ENCODE measurements around the gene ADCY2. TPM values are rescaled to one million over a fixed set of nuclear protein-coding genes. Genes with fewer than 3 reads are reported as not detected.

The ADCY2 gene
- total RNA-seq, 5 donors from 2014 or later (not counting 1 experiment from before 2014, with no cell fraction given), result 0.23 to 0.32 TPM; not detected in 3

DNA sequence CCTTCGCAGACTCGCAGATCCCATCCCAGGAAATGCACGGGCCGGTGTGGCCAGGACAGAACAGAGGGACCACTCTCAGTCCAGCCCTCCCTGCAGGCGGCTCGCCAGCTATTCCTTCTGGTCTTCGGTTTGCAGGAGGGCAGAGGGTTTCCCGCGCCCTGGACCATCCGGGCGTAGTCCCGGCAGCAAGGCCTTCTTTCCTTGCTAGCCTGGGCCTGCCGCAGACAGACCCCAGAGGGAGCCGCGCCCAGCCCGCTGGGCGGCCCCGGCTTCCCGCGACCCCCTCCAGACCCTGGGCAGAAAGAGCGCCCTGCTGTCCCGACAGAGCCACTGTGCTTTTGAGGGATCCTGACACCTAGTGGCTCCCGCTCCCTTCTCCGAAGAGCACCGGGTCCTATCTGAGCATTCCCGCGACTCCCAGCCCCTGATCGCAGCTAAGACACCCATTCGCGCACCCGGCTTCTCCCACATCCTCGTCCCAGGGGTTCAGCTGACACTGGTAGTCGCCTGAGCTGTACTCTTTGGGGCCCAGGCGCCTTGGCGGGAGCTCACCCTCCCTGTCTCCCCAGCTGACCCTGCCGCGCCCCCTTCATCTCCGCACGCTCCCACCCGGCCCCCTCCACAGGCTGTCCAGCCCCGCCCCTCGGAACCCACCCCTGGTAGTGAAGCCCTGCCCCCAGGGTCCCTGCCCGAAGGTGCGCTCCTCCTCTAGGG is 453.9 kb downstream of the ADCY2 start:
- peaks cover 3 to 26% of the 10 kb centered on the region in 2 experiments for H3K4me1 ChIP-seq (ENCODE audit: control insufficient read depth in 1 of 2, extremely low read depth in 1 of 2, insufficient read depth in 2 of 2, low read length in 2 of 2)
- ATAC-seq (replicated peaks in 1 of 4), result peak; percentile 13 to 49 (median 42)
- peak overlapping the region; percentile 42 to 69 for H3K4me3 ChIP-seq (ENCODE audit: control insufficient read depth in 1 of 2, extremely low read depth in 1 of 2, low read length in 1 of 2)
- no peaks in the 10 kb centered on the region for H3K9me3 ChIP-seq
- H3K4me3 Mint-ChIP-seq, result peak overlapping the region; percentile 73 to 83 (median 77)
- no peak overlapping the region for H3K27ac ChIP-seq (ENCODE audit: low read length)
- ChIA-PET POLR2A (no interaction called here), CTCF (no interaction called here)
- WGBS (ENCODE audit: insufficient coverage), result 6% methylated on average over 44 of the region's 44 CpGs
- peaks cover 13 to 24% of the 10 kb centered on the region in 2 donors for H3K27me3 Mint-ChIP-seq
- no peaks in the 10 kb centered on the region for H3K9me3 Mint-ChIP-seq
- H3K36me3 Mint-ChIP-seq, result no peaks in the 10 kb centered on the region
- peak in 3 of 35 experiments; percentile 10 to 13 (median 11) for DNase-seq
- peaks cover 16 to 23% (median 21%) of the 10 kb centered on the region in 3 donors for H3K4me1 Mint-ChIP-seq
- H3K27me3 ChIP-seq (replicated peaks in 1 of 2; ENCODE audit: control insufficient read depth in 2 of 2, extremely low read depth in 1 of 2, insufficient read depth in 2 of 2, low read length in 1 of 2), result peaks cover 7 to 28% of the 10 kb centered on the region in 2 experiments
- no peaks in the 10 kb centered on the region for H3K36me3 ChIP-seq (ENCODE audit: control insufficient read depth in 2 of 2, extremely low read depth in 1 of 2, insufficient read depth in 1 of 2, low read length in 1 of 2)
- no peak overlapping the region for H3K27ac Mint-ChIP-seq

DNA sequence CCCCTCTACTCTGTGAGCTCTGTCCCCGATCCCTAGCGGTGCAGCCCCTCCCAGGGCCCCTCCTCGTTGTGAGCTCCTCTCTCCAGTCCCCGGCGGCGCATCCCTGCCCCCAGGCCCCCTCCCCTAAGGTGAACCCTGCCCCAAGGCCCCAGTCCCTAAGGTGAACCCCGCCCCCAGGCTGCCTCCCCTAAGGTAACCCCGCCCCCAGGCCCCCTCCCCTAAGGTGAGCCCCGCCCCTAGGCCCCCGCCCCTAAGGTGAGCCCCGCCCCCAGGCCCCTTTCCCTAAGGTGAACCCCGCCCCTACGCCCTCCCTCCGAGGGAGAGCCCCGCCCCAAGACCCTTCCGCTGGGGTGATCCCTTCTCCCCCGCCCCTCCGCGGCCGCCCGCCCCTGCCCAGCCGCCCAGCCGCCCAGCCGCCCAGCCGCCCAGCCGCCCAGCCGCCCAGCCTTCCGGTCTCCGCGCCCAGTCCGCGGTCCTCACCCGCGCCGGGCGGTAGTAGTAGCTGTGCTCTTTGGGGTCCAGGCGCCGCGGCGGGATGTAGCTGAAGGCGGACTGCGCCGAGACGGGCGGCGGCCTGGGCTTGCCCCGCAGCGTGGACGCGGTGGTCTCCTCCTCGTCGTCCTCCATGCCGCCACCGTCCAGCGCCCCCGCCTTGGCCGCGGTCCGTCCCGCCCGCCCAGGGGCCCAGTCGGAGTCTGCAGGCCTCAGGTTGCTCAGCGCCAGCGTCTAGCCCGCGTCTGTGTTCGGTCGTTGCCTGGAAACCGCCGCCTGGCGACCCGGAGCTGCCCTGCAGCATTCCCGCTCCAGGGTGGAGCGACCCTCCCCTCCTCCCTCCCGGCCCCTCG is 454.7 kb downstream of the ADCY2 start, which contains the start of gene CFAP90:
Gene CFAP90, minus strand, starts transcription at position 739 of the 845 bp plus-strand sequence. Its CDS starts 112 bp downstream, at position 627.
- peak within 1 kb of the TSS; percentile 76 to 83 (median 82) for H3K4me3 Mint-ChIP-seq
- Histone ChIP-seq H3K36me3 (ENCODE audit: control insufficient read depth in 2 of 2, extremely low read depth in 1 of 2, insufficient read depth in 1 of 2, low read length in 1 of 2) (no peaks in the 10 kb centered on the region), H3K9me3 (no peaks in the 10 kb centered on the region), H3K4me3 (ENCODE audit: control insufficient read depth in 1 of 2, extremely low read depth in 1 of 2, low read length in 1 of 2) (peak within 1 kb of the TSS; percentile 42 to 69), H3K4me1 (ENCODE audit: control insufficient read depth in 1 of 2, extremely low read depth in 1 of 2, insufficient read depth in 2 of 2, low read length in 2 of 2) (peaks cover 3 to 26% of the 10 kb centered on the region in 2 experiments), H3K27ac (ENCODE audit: low read length) (no peak within 1 kb of the TSS), H3K27me3 (replicated peaks in 1 of 2; ENCODE audit: control insufficient read depth in 2 of 2, extremely low read depth in 1 of 2, insufficient read depth in 2 of 2, low read length in 1 of 2) (peaks cover 7 to 28% of the 10 kb centered on the region in 2 experiments)
- peaks cover 13 to 24% of the 10 kb centered on the region in 2 donors for H3K27me3 Mint-ChIP-seq
- ChIA-PET POLR2A (interaction anchor here in 1 of 2 donors (0.6 kb wide), 2 partner anchors 20 to 24 kb away, joined by 4 to 6 read pairs; no protein-coding TSS in a partner anchor), CTCF (interaction anchor here (0.5 to 0.8 kb wide), 2 partner anchors 22 to 214 kb away, joined by 3 to 4 read pairs; no protein-coding TSS in a partner anchor)
- H3K4me1 Mint-ChIP-seq, result peaks cover 16 to 23% (median 21%) of the 10 kb centered on the region in 3 donors
- no peaks in the 10 kb centered on the region for H3K36me3 Mint-ChIP-seq
- no peaks in the 10 kb centered on the region for H3K9me3 Mint-ChIP-seq
- ATAC-seq (replicated peaks in 1 of 4), result peak; percentile 46 to 74 (median 54)
- 9% methylated on average over 65 of the region's 76 CpGs for WGBS (ENCODE audit: insufficient coverage)
- DNase-seq, result peak in 16 of 35 experiments; percentile 3 to 41 (median 14)
- no peak within 1 kb of the TSS for H3K27ac Mint-ChIP-seq

DNA sequence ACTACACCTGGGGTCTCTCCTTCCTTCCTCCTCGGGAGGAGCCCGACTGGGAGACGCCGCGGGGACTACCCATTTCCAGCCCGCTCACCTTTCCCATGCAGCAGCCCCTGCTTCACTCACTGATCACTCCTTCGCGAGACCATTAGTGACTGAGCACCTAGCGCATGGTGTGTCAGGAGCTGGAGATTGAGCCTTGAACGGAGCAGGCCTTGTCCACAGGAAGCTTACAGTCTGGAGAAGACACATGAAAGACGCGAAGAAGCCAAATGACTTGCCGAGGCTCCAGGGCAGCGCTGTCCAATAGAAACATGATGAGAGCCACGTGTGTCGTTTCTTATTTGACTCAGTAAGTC is 455.3 kb downstream of the ADCY2 start:
- H3K4me3 Mint-ChIP-seq, result peak overlapping the region; percentile 76 to 83 (median 82)
- ATAC-seq (replicated peaks in 1 of 4) (no peak), DNase-seq (no peak)
- H3K27me3 Mint-ChIP-seq, result peaks cover 9 to 24% of the 10 kb centered on the region in 2 donors
- peaks cover 7 to 28% of the 10 kb centered on the region in 2 experiments for H3K27me3 ChIP-seq (replicated peaks in 1 of 2; ENCODE audit: control insufficient read depth in 2 of 2, extremely low read depth in 1 of 2, insufficient read depth in 2 of 2, low read length in 1 of 2)
- ChIA-PET CTCF (interaction anchor here in 1 of 2 donors (0.8 kb wide), 1 partner anchor 21 kb away, joined by 3 read pairs; no protein-coding TSS in a partner anchor), POLR2A (interaction anchor here in 1 of 2 donors (0.6 kb wide), 2 partner anchors 19 to 23 kb away, joined by 4 to 6 read pairs; no protein-coding TSS in a partner anchor)
- no peak overlapping the region for H3K27ac ChIP-seq (ENCODE audit: low read length)
- no peaks in the 10 kb centered on the region for H3K36me3 ChIP-seq (ENCODE audit: control insufficient read depth in 2 of 2, extremely low read depth in 1 of 2, insufficient read depth in 1 of 2, low read length in 1 of 2)
- peaks cover 16 to 23% (median 21%) of the 10 kb centered on the region in 3 donors for H3K4me1 Mint-ChIP-seq
- H3K4me3 ChIP-seq (ENCODE audit: control insufficient read depth in 1 of 2, extremely low read depth in 1 of 2, low read length in 1 of 2), result peak overlapping the region in 1 of 2 donors; percentile 23
- no peaks in the 10 kb centered on the region for H3K9me3 Mint-ChIP-seq
- H3K4me1 ChIP-seq (ENCODE audit: control insufficient read depth in 1 of 2, extremely low read depth in 1 of 2, insufficient read depth in 2 of 2, low read length in 2 of 2), result peaks cover 3 to 26% of the 10 kb centered on the region in 2 experiments
- 89% methylated on average over 10 of the region's 16 CpGs for WGBS (ENCODE audit: insufficient coverage)
- no peaks in the 10 kb centered on the region for H3K36me3 Mint-ChIP-seq
- H3K27ac Mint-ChIP-seq, result no peak overlapping the region
- no peaks in the 10 kb centered on the region for H3K9me3 ChIP-seq

DNA sequence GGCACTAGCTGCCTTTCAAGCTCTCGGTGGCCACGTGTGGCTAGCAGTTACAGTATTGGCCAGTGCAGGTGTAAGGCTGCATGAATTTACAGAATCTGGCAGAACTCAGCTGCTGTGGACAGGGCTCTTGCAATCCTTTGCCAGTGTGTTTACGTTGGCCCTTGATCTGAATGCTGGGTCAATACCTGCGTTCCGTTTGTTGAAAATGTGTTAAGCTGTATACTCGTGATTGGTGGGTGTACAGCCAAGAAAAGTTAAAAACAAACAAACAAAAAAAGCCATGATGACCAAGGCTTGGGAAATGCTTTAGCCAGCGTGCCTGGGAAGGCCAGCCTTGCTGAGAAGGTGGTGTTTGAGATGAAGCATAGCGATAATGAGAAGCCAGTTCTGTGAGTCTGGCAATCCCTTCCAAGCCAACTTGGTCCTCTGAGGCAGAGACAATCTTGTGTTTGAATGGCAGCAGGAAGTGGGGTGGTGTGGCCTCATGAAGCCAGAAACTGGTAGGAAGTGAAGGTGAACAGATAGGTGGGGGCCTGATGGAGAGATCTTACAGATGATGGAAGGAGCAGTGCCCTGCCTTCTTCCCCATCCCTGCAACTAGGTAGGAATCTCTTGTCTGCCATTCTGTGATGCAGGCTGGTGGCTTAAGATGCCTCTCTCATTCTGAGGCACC is 455.8 kb downstream of the ADCY2 start:
- H3K36me3 Mint-ChIP-seq, result no peaks in the 10 kb centered on the region
- Histone ChIP-seq H3K27ac (ENCODE audit: low read length) (no peak overlapping the region), H3K9me3 (no peaks in the 10 kb centered on the region), H3K4me1 (ENCODE audit: control insufficient read depth in 1 of 2, extremely low read depth in 1 of 2, insufficient read depth in 2 of 2, low read length in 2 of 2) (peaks cover 3 to 26% of the 10 kb centered on the region in 2 experiments), H3K4me3 (ENCODE audit: control insufficient read depth in 1 of 2, extremely low read depth in 1 of 2, low read length in 1 of 2) (no peak overlapping the region), H3K36me3 (ENCODE audit: control insufficient read depth in 2 of 2, extremely low read depth in 1 of 2, insufficient read depth in 1 of 2, low read length in 1 of 2) (no peaks in the 10 kb centered on the region), H3K27me3 (replicated peaks in 1 of 2; ENCODE audit: control insufficient read depth in 2 of 2, extremely low read depth in 1 of 2, insufficient read depth in 2 of 2, low read length in 1 of 2) (peaks cover 7 to 28% of the 10 kb centered on the region in 2 experiments)
- H3K4me1 Mint-ChIP-seq, result peaks cover 16 to 23% (median 21%) of the 10 kb centered on the region in 3 donors
- DNase-seq, result peak in 2 of 35 experiments; percentile 3 to 14
- WGBS (ENCODE audit: insufficient coverage), result 98% methylated on average over 5 of the region's 8 CpGs
- CTCF ChIA-PET, result no interaction called here
- H3K27ac Mint-ChIP-seq, result no peak overlapping the region
- peaks cover 9 to 24% of the 10 kb centered on the region in 2 donors for H3K27me3 Mint-ChIP-seq
- no peaks in the 10 kb centered on the region for H3K9me3 Mint-ChIP-seq
- H3K4me3 Mint-ChIP-seq, result peak overlapping the region; percentile 76 to 83 (median 82)
- POLR2A ChIA-PET, result no interaction called here
- ATAC-seq (replicated peaks in 1 of 4), result peak in 3 of 4 experiments; percentile 31 to 41 (median 36)

DNA sequence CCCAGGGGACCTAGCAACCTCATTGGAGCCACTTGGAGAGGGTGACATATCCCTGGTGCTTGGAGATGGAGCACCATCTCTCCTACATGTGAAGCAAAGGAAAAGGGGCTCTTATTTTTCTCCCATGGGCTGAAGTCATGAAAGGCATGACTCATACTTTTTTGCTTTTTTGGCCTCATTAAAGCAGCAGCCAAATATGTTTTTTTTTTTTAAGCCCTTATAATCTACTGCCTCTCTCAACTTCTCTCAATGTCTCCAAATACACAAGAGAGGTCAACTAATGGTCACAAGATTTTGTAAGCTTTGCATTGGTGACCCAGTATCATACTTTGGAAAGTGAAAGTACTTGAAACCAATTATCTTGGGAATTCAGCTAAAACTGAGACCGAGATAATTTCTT is 456.6 kb downstream of the ADCY2 start:
- Mint-ChIP-seq H3K36me3 (no peaks in the 10 kb centered on the region), H3K4me1 (peaks cover 17 to 24% (median 22%) of the 10 kb centered on the region in 3 donors), H3K27ac (peak overlapping the region; percentile 24 to 33), H3K27me3 (peaks cover 9 to 21% of the 10 kb centered on the region in 2 donors), H3K9me3 (no peaks in the 10 kb centered on the region), H3K4me3 (peak overlapping the region; percentile 43 to 83 (median 54))
- Histone ChIP-seq H3K4me3 (ENCODE audit: control insufficient read depth in 1 of 2, extremely low read depth in 1 of 2, low read length in 1 of 2) (no peak overlapping the region), H3K36me3 (ENCODE audit: control insufficient read depth in 2 of 2, extremely low read depth in 1 of 2, insufficient read depth in 1 of 2, low read length in 1 of 2) (no peaks in the 10 kb centered on the region), H3K9me3 (no peaks in the 10 kb centered on the region), H3K27me3 (replicated peaks in 1 of 2; ENCODE audit: control insufficient read depth in 2 of 2, extremely low read depth in 1 of 2, insufficient read depth in 2 of 2, low read length in 1 of 2) (peaks cover 6 to 26% of the 10 kb centered on the region in 2 experiments), H3K4me1 (ENCODE audit: control insufficient read depth in 1 of 2, extremely low read depth in 1 of 2, insufficient read depth in 2 of 2, low read length in 2 of 2) (peaks cover 3 to 26% of the 10 kb centered on the region in 2 experiments), H3K27ac (ENCODE audit: low read length) (no peak overlapping the region)
- DNase-seq (no peak), ATAC-seq (replicated peaks in 1 of 4) (no peak)
- no CpG with 5 or more reads among the region's 1 CpG for WGBS (ENCODE audit: insufficient coverage)
- CTCF ChIA-PET, result no interaction called here
- POLR2A ChIA-PET, result no interaction called here

Measured in T-cell (primary cell).